GM18502 (cell line): ENCODE data around the gene MMRN2.
A peak's percentile ranks its signal among the peaks of the same experiment; 100 is the strongest.
"Not testable (repeated sequence)": the region's sequence is repeated elsewhere in the genome, so short reads cannot be mapped to it uniquely, and the experiment has no call there.

Experiments used
- ATAC-seq: cut with Tn5 transposase; IDR thresholded peaks from one replicate; pipeline ENCODE4 v1.9.1; 2021; ENCODE audit warnings: mild to moderate bottlenecking; ENCODE audit not compliant: unreplicated experiment, poor library complexity

Gene MMRN2

GRCh38 chr10:86957471-86958115, at the start of gene MMRN2:
MMRN2 (minus strand) TSS chr10:86957615; CDS start chr10:86957541, 74 bp downstream.
- no peak for ATAC-seq

- ATAC-seq = not testable (repeated sequence)
Observed at GRCh38 chr10:87007124-87007523, 49.7 kb upstream of the MMRN2 start.

- no peak for ATAC-seq
Observed at GRCh38 chr10:87000491-87000890, 43.1 kb upstream of the MMRN2 start.

GRCh38 chr10:86999802-87000403, 42.5 kb upstream of the MMRN2 start:
- ATAC-seq = not testable (repeated sequence)

DNA sequence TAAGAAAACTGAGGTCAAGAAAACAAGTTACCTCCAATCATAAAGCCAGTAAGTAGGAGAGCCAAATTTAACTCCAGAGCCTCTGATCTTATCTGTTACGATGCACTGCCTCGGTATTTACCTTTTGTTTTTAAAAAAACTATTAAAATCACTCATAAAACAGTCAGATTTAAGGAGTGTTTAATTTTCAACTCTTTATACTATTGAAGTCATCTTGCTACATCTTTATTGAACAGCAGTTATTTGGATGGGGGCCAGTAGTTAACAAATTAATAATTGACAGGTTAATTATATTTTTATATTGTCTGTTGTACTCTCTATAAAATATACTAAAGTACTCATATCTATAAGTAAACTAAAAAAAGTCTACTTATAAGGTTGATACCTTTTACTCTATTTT, 35.5 kb upstream of the MMRN2 start:
- no peak for ATAC-seq

DNA sequence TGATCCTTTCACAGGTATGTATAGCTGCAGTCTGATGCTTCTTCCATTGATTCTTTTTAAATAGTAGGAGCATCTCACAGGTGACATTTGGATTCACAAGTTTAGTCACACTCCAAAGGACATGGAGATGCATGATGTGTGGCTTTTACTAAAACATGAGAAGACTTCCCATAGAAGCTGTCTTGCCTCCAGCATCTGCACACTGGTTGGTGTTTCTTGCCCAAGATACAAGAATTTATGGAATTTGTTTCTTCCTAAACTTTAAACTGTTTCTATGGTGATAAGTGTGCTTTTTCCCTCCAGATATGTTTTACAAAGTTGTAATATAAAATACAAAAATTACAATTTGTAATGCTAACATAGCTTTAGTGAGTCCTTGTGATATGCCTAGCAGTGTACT, 35.0 kb upstream of the MMRN2 start:
- ATAC-seq = no peak

DNA sequence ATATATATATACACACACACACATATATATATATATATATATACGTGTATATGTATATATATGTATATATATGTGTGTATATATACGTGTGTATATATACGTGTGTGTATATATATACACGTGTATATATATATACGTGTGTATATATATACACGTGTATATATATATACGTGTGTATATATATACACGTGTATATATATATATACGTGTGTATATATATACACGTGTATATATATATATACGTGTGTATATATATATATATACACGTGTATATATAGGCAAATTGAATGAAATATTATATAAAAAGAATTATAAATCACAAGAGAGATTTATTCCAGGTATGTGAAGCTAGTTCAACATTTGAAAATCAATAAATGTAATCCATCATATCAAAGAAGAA, 33.9 kb upstream of the MMRN2 start:
- ATAC-seq = not testable (repeated sequence)

GRCh38 chr10:86988520-86988919, 31.1 kb upstream of the MMRN2 start:
- ATAC-seq = no peak

DNA sequence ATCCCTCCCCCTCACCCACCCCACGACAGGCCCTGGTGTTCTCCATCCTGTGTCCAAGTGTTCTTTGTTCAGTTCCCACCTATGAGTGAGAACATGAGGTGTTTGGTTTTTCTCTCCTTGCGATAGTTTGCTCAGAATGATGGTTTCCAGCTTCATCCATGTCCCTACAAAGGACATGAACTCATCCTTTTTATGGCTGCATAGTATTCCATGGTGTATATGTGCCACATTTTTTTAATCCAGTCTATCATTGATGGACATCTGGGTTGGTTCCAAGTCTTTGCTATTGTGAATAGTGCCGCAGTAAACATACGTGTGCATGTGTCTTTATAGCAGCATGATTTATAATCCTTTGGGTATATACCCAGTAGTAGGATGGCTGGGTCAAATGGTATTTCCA, 27.1 kb upstream of the MMRN2 start:
- ATAC-seq = not testable (repeated sequence)

GRCh38 chr10:86981716-86982115, 24.3 kb upstream of the MMRN2 start:
- ATAC-seq = no peak

DNA sequence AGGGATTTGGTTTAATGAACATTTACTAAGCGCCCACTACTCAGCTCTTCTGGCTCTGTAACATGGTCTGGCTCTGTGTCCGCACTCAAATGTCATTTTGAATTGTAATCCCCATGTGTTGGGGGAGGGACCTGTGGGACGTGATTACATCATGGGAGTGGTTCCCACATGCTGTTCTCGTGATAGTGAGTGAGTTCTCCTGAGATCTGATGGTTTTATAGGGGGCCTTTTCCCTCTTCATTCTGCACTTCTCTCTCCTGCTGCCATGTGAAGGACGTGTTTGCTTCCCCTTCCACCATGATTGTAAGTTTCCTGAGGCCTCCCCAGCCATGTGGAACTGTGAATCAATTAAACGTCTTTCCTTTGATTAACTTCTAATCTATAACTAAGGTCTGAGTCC, 23.6 kb upstream of the MMRN2 start:
- not testable (repeated sequence) for ATAC-seq

- no peak for ATAC-seq
Observed at GRCh38 chr10:86979977-86980448, 22.6 kb upstream of the MMRN2 start.

- no peak for ATAC-seq
Observed at GRCh38 chr10:86979296-86979818, 21.9 kb upstream of the MMRN2 start.

DNA sequence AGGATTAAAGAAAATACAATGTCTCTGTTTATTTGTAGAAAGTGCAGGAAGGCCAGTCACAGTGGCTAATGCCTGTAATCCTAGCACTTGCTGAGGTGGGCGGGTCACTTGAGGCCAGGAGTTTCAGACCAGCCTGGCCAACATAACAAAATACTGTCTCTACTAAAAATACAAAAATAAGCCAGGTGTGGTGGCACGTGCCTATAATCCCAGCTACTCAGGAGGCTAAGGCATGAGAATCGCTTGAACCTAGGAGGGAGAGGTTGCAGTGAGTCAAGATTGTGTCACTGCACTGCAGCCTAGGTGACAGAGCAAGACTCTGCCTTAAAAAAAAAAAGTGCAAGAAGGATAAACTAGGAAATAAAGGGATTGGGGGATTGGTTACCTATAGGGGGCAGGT, 21.0 kb upstream of the MMRN2 start:
- ATAC-seq = not testable (repeated sequence)

GRCh38 chr10:86976362-86977056, 19.1 kb upstream of the MMRN2 start:
- ATAC-seq = no peak

DNA sequence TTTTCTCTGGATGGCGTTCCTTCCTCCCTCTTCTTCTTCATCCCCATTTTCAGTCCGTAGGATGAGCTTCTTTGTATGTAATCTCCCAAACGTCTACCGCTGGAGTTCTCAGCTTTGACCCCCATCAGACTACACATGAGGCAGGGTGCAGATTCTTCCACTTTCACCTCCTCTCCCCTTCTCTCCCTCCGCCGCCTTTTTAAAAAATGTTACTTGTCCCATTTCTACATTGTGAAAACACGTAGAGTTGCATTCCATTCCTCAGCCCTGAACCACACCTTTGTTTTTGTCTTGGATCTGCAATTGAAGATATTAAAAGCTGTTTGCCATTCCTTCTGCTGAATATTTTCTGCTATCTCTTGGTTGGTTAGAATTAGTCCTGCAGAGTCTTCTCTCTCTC, 17.1 kb upstream of the MMRN2 start:
- ATAC-seq = no peak

DNA sequence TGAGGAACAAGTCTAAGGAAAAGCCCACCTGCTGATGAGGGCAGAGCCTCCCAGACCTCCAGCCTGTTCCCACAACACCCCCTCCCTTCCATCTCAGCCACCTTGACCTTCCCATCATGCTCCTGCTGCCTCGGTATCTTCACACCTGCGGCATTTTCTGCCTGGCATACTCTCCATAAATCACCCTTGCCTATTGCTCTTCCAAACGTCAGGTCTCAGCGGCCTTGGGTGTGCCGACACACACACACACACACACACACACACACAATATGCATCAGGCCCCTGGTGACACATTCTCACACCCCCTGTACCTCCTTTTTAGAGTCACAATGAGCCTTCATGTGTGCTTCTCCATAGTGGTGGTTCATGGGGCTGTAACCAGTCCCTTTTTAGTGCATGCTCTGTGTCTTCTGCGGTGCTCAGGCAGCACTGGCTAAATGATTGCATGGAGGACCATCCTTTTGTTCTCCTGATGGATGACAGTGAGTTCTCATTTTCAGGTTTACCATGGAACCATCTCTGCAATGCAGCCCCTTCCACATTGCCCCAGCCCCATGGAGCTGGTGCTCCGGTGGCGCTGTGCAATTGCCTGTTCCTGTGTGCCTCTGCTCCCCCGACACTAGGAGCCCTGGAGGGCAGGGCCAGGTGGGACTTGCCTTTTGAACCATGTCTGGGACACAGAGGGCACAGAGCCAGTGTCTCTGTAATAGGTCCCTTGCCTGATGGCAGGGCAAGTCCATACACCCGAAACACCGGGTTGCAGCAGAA, 15.4 kb upstream of the MMRN2 start:
- no peak for ATAC-seq

- ATAC-seq = peak; percentile 80
Observed at GRCh38 chr10:86971232-86971991, 14.0 kb upstream of the MMRN2 start.

- no peak for ATAC-seq
Observed at GRCh38 chr10:86970982-86971231, 13.5 kb upstream of the MMRN2 start.
